ENCODE data around the gene CATSPERD.

Gene CATSPERD

GRCh38 chr19:5808120-5808816, 87.8 kb downstream of the CATSPERD start:
- DNase-seq: no peak

GRCh38 chr19:5809053-5809452, 88.6 kb downstream of the CATSPERD start:
- DNase-seq: no peak

GRCh38 chr19:5809469-5809868, 89.0 kb downstream of the CATSPERD start:
- no peak for DNase-seq

GRCh38 chr19:5811117-5811516, 90.7 kb downstream of the CATSPERD start:
- DNase-seq: no peak

GRCh38 chr19:5814123-5814851, 93.8 kb downstream of the CATSPERD start:
- DNase-seq: no peak

GRCh38 chr19:5814852-5815246, 94.4 kb downstream of the CATSPERD start:
- no peak for DNase-seq

- no peak for DNase-seq
These were observed 96.8 kb downstream of the CATSPERD start for GRCh38 chr19:5817218-5817617.

- no peak for DNase-seq
These were observed 98.2 kb downstream of the CATSPERD start for GRCh38 chr19:5818594-5818993.

- no peak for DNase-seq
These were observed 100.3 kb downstream of the CATSPERD start for GRCh38 chr19:5820785-5821184.

GRCh38 chr19:5821521-5822180, 101.2 kb downstream of the CATSPERD start:
- DNase-seq: no peak

GRCh38 chr19:5822181-5822844, 101.9 kb downstream of the CATSPERD start:
- DNase-seq: no peak

GRCh38 chr19:5823579-5824281, 103.3 kb downstream of the CATSPERD start:
- DNase-seq: no peak

- no peak for DNase-seq
These were observed 104.3 kb downstream of the CATSPERD start for GRCh38 chr19:5824751-5825150.

GRCh38 chr19:5825178-5825577, 104.7 kb downstream of the CATSPERD start:
- DNase-seq: no peak

GRCh38 chr19:5826531-5827341, 106.3 kb downstream of the CATSPERD start:
- DNase-seq: peak; percentile 69

GRCh38 chr19:5827342-5827890, 107.0 kb downstream of the CATSPERD start:
- DNase-seq: no peak

GRCh38 chr19:5827891-5828660, 107.6 kb downstream of the CATSPERD start:
- DNase-seq: peak; percentile 97

Data from activated effector memory CD4-positive, alpha-beta T cell treated with anti-CD3 and anti-CD28 coated beads, Interleukin-2, amount 50 U/mL, for 16 hours (primary cell).